GM19239 (cell line): ENCODE data around the gene FAM210B.
A peak's percentile ranks its signal among the peaks of the same experiment; 100 is the strongest.
"Not testable (repeated sequence)": the region's sequence is repeated elsewhere in the genome, so short reads cannot be mapped to it uniquely, and the experiment has no call there.

Source experiments
- DNase-seq: peaks from one replicate; pipeline ENCODE4 v3.0.0; 2011; ENCODE audit warnings: low spot score; ENCODE audit not compliant: insufficient read length
- FAIRE-seq: peaks from 2 replicates; lab custom pipeline; 2011; peaks lifted over from hg19 to GRCh38; lab: Jason Lieb, UNC

The FAM210B gene, protein sequence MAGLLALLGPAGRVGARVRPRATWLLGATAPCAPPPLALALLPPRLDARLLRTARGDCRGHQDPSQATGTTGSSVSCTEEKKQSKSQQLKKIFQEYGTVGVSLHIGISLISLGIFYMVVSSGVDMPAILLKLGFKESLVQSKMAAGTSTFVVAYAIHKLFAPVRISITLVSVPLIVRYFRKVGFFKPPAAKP

DNA sequence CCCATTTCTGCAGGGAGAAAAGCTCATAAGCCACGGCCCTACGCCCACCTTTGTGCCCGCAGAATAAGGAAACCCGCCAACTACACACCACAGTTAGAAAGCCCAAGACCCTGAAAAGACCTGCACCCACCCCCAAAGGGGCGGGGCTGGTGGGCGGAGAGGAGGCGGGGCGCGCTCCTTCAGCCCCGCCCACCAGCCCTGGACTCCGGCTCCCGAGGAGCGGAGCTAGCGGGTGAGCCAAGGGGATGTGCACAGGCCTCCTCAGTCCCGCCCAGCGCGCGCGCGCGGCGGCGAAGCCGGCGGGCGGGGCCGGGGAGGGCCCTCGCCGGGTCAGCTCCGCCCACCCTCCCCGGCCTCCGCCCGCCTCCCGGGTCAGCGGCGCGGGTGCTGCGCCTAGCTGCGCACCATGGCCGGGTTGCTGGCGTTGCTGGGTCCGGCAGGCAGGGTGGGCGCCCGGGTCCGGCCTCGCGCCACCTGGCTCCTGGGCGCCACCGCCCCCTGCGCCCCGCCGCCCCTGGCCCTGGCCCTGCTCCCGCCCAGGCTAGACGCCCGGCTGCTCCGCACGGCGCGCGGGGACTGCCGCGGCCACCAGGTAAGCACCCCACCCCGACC, at the start of gene FAM210B:
Gene FAM210B (plus strand): TSS at position 375 of the 612 bp plus-strand sequence. CDS start 32 bp downstream, at position 407.
- no peak for FAIRE-seq
- DNase-seq: peak; percentile 97

DNA sequence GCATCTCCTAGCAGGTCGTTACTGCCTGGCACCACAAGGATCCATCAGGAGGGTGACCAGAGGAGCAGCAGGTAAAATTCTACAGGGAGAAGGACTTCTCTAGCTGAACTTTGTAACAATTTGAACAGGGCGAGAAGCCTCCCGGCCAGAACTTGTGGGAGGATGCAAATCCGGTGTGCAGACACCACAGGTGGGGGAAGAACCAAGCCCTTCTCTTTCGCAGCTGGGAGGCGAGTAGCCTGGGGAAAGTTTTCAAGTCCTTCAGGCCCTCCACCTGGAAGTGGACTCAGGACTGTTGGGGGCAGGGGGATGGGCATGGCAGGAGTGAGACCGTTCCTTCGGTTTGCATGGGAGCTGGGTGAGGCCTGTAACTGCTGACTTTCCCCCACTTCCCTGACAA, 42.7 kb upstream of the FAM210B start:
- no peak for FAIRE-seq
- no peak for DNase-seq

DNA sequence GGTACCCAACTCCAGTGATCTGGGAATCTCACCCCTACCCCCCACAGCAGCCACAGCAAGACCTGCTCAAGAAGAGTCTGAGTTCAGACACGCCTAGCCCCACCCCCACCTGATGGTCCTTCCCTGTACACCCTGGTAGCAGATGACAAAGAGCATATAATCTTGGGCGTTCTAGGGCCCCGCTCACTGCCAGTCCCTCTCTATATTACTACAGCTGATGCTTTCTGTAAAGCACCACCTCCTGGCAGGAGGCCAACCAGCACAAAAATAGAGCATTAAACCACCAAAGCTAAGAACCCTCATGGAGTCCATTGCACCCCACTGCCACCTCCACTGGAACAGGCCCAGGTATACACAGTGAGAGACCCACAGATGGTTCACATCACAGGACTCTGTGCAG, 42.3 kb upstream of the FAM210B start:
- DNase-seq (no peak), FAIRE-seq (no peak)

DNA sequence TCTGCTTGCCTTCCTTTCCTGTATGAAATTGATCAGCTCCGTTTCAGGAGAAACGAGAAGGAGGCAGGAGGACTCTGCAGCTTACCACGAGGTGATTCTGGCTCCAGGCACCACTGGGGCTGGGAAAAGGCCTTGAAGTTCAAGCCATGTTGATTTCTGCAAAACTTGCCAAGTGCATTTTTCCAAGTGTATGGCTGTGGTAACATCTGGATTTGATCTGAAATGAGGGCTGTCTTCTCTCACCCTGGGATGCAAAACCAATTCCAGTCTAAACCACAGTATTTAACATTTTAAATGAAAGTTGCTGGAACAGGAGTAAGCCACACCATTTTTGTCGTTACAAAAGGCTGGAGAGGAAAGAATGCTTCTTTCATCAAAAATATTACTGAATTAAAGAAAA, 36.1 kb upstream of the FAM210B start:
- FAIRE-seq: no peak
- DNase-seq: no peak

DNA sequence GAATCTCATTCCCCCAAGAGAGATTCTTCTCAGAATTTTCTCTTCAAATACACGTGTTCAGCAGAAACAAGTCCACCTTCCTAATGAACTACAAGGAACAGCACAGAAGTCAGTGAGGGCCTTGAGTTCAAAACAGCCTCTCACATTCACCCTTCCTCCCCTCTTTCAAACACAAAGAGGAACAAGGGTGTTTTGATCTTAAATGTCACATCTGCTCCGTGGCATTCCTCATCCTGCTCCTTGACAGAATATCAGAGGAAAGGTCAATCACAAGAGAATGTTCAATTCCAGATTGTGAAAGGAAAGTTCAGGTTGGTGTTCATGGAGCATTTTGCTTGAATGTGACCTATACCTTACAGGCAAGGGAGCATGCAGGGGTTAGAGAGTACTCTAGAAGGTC, 35.6 kb upstream of the FAM210B start:
- no peak for FAIRE-seq
- DNase-seq: no peak

GRCh38 chr20:56323656-56324055, 35.1 kb upstream of the FAM210B start:
- FAIRE-seq (no peak), DNase-seq (no peak)

- FAIRE-seq: no peak
- DNase-seq: no peak
These were observed 34.0 kb upstream of the FAM210B start for GRCh38 chr20:56324806-56325205.

DNA sequence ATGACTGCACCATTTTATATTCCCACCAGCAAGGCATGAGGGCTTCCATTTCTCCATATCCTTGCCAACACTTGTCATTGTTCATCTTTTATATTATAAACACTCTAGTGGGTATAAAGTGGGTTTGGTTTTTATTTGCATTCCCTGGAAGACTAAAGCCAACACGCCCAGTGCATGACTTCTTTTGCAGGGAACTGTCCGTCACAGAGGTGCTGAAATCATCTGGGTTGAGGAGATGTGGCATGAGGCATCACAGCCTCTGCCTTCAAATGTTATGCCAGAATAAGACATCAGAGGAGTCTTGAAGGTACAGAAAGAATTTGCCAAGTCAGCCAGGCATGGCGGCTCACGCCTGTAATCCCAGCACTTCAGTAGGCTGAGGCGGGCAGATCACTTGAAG, 29.9 kb upstream of the FAM210B start:
- FAIRE-seq: no peak

DNA sequence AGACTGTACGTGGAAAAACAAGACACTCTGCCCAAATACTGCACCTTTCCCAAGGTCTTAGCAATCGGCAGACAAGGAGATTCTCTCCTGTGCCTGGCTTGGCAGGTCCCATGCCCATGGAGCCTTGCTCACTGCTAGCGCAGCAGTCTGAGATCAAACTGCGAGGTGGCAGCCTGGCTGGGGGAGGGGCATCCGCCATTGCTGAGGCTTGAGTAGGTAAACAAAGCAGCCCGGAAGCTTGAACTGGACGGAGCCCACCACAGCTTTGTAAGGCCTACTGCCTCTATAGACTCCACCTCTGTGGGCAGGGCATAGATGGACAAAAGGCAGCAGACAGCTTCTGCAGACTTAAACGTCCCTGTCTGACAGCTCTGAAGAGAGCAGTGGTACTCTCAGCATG, 22.1 kb upstream of the FAM210B start:
- not testable (repeated sequence) for DNase-seq, FAIRE-seq

More for the DNA sequence above, 29.9 kb upstream of the FAM210B start:
- DNase-seq: no peak

GRCh38 chr20:56342783-56343182, 16.0 kb upstream of the FAM210B start:
- FAIRE-seq (no peak), DNase-seq (no peak)

- FAIRE-seq (no peak), DNase-seq (peak; percentile 34)
These were observed 14.9 kb upstream of the FAM210B start for GRCh38 chr20:56343861-56344381.

GRCh38 chr20:56345911-56346310, 12.9 kb upstream of the FAM210B start:
- FAIRE-seq (no peak), DNase-seq (no peak)

- DNase-seq (no peak), FAIRE-seq (no peak)
These were observed 11.0 kb upstream of the FAM210B start for GRCh38 chr20:56347628-56348304.

DNA sequence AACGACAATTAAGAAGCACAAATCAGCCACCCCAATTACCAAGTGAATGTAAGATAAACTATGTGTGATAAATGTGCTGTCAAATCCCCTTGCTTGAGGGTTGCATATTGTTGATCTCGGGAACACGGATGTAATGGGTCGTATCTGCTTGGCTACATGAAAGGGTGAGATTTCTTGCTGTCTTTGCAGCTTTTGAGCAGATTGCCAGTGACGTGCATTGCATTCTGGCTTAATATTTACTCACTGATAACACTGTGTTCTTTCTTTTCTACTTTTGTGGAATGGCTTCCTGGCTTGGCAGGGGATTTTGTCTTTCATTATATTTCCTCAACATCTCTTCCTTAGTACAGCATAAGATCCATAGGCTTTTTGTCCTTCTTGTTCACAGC, 10.5 kb upstream of the FAM210B start:
- no peak for FAIRE-seq

GRCh38 chr20:56348746-56349145, 10.0 kb upstream of the FAM210B start:
- FAIRE-seq (no peak), DNase-seq (no peak)

More for the DNA sequence above, 10.5 kb upstream of the FAM210B start:
- DNase-seq: no peak

DNA sequence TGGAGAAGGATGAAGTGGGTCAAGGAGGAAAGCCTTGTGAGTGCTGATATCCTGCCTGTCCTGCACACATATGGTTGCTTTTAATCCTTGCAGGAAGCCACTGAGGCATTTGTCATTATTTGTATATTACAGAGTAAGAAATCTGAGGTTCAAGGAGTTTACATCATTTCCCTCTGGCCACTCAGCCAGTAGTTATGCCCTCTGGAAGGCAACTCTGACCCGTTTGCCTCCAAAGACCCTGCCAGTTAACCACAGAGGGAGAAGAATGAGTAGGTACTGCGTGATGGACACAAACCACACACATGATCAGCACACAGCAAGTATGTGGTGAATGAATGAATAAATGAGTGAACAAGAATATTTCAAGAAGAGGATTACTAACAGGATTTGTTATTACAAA, 7.9 kb upstream of the FAM210B start:
- FAIRE-seq (no peak), DNase-seq (no peak)

- DNase-seq (no peak), FAIRE-seq (no peak)
These were observed 6.3 kb upstream of the FAM210B start for GRCh38 chr20:56352345-56353055.

GRCh38 chr20:56353356-56353755, 5.4 kb upstream of the FAM210B start:
- FAIRE-seq: no peak
- DNase-seq: no peak

- DNase-seq: no peak
These were observed 704 bp upstream of the FAM210B start for GRCh38 chr20:56358070-56358469.

DNA sequence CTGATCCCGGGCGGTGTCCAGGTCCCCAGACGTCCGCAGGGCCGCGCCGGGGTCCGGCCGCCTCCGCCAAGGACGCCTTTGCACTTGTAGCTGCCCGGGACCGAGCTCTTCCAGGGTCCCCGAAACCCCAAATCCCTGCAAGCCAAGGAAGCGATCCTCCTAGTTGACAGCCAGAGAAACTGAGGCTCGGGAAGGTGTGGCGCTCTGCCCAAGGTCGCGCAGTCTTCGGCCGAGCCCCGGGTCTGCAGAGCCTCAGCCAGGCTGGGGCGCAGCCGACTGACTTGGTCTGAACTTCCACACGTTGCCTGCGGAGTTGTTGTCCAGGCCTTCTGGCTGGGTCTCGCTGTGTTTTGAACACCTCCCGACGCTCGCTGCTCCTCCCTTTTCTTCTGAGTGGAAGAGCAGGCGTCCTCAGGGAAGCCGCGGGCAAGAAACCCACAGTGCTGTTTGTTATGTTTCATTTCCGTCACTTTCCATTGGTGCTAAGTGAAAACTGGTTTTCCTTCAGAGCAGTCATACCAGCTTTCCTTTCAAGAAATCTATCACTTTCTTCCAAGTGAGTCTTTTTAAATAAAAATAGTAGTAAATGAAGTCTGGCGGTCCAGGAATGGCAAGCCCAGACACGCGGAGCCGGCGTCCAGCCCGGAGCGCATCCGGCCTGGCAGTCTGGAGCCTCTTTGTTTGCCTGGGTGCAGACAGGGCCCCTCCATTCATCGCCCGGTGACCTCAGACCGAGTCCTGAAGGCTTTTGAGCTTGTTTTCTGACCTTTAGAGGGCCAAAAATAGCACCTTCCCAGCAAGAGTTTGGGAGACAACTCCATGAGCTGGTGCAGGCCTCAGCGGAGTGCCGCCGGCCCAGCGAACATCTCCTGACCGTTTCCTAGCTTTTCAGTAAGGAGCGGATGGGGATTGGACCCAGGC, 698 bp downstream of the FAM210B start:
- FAIRE-seq (no peak), DNase-seq (peak; percentile 13)

More at GRCh38 chr20:56358070-56358469, 704 bp upstream of the FAM210B start:
- FAIRE-seq: no peak
